ENCODE measurements around the gene ARHGAP45.

Gene ARHGAP45

DNA sequence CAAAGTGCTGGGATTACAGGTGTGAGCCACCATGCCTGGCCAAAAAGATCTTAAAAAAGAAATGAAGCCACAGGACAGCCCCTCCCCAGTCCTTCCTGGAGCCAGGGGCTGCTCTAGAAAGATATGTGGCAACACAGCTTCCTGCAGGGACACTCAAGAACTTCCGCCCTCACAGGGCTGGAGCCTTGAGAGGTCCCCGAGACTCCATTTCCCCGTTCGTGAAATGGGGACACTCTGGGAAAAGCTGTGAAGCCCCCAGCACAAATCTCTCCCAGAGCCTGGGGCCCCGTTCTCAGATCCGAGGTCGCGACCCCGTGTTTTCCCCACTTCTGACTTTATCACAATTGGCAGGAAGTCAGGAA is 34.4 kb downstream of the ARHGAP45 start:
- no peak for TF ChIP-seq SIN3A (IDR thresholded peaks at IDR 0.05; ENCODE audit: borderline replicate concordance, insufficient read depth, low read length)
- no peak for TF ChIP-seq POLR2AphosphoS5 (IDR thresholded peaks at IDR 0.05; ENCODE audit: low read depth, low read length)
- TF ChIP-seq FOXP2 (optimal IDR thresholded peaks at IDR 0.05; ENCODE audit: borderline replicate concordance, extremely low read depth, extremely low read length, insufficient read depth): no peak
- no peak for TF ChIP-seq TAF1 (IDR thresholded peaks at IDR 0.05; ENCODE audit: borderline replicate concordance, insufficient read depth, low read length)
- TF ChIP-seq, protein P1, sequence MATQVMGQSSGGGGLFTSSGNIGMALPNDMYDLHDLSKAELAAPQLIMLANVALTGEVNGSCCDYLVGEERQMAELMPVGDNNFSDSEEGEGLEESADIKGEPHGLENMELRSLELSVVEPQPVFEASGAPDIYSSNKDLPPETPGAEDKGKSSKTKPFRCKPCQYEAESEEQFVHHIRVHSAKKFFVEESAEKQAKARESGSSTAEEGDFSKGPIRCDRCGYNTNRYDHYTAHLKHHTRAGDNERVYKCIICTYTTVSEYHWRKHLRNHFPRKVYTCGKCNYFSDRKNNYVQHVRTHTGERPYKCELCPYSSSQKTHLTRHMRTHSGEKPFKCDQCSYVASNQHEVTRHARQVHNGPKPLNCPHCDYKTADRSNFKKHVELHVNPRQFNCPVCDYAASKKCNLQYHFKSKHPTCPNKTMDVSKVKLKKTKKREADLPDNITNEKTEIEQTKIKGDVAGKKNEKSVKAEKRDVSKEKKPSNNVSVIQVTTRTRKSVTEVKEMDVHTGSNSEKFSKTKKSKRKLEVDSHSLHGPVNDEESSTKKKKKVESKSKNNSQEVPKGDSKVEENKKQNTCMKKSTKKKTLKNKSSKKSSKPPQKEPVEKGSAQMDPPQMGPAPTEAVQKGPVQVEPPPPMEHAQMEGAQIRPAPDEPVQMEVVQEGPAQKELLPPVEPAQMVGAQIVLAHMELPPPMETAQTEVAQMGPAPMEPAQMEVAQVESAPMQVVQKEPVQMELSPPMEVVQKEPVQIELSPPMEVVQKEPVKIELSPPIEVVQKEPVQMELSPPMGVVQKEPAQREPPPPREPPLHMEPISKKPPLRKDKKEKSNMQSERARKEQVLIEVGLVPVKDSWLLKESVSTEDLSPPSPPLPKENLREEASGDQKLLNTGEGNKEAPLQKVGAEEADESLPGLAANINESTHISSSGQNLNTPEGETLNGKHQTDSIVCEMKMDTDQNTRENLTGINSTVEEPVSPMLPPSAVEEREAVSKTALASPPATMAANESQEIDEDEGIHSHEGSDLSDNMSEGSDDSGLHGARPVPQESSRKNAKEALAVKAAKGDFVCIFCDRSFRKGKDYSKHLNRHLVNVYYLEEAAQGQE (IDR thresholded peaks at IDR 0.05; ENCODE audit: insufficient read depth in 1 of 2, low read depth in 2 of 2, low read length in 2 of 2): no peak; a peak in 1 of 4 replicates

DNA sequence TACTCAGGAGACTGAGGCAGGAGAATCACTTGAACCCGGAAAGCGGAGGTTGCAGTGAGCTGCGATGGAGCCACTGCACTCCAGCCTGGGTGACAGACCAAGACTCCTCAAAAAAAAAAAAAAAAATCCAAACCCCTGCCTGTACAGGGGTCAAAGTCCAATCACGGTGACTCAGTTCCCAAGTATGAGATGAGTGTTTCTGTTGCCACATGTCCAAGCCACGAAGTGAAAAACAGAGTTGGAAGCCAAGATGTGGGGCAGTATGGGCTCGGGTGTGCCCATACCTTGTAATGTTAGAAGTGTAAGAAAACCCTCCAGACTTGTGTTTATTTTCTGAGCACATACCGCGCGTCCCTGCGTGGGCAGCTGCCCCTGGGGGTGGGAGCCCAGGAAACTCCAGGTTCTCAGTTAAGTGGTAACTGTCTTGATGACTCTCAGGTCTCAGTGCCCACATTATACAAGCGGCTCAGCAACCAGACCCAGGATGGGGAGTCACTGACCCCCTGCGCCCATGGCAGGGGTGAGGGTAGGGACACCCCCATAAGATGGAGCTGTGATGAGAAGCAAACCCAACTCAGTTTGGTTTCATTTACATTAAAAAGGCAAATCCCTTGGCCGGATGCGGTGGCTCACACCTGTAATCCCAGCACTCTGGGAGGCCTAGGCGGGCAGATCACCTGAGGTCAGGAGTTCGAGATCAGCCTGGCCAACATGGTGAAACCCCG is 35.6 kb downstream of the ARHGAP45 start:
- no peak for TF ChIP-seq SIN3A (IDR thresholded peaks at IDR 0.05; ENCODE audit: borderline replicate concordance, insufficient read depth, low read length)
- TF ChIP-seq, protein P1 (IDR thresholded peaks at IDR 0.05; ENCODE audit: insufficient read depth in 1 of 2, low read depth in 2 of 2, low read length in 2 of 2): no peak
- TF ChIP-seq POLR2AphosphoS5 (IDR thresholded peaks at IDR 0.05; ENCODE audit: low read depth, low read length): no peak
- TF ChIP-seq TAF1 (IDR thresholded peaks at IDR 0.05; ENCODE audit: borderline replicate concordance, insufficient read depth, low read length): no peak

DNA sequence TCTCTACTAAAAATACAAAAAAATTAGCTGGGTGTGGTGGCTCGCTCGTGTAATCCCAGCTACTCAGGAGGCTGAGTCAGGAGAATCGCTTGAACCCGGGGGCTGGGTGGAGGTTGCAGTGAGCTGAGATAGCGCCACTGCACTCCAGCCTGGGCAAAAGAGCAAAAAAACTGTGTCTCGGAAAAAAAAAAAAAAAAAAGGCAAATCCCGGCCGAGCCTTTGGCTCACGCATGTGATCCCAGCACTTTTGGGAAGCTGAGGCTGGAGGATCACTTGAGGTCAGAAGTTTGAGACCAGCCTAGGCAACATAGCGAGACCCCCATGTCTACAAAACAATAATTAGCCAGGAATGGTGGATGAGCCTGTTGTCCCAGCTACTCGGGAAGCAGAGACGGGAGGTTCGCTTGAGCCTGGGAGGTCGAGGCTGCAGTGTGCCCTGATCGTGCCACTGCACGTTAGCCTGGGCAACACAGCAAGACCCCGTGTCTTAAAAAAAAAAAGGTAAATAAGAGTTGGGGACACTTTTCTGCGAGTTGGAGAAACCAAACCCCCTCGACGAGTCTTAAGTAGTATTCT is 36.3 kb downstream of the ARHGAP45 start:
- TF ChIP-seq TAF1 (IDR thresholded peaks at IDR 0.05; ENCODE audit: borderline replicate concordance, insufficient read depth, low read length): no peak
- TF ChIP-seq POLR2AphosphoS5 (IDR thresholded peaks at IDR 0.05; ENCODE audit: low read depth, low read length): no peak
- TF ChIP-seq, protein P1 (IDR thresholded peaks at IDR 0.05; ENCODE audit: insufficient read depth in 1 of 2, low read depth in 2 of 2, low read length in 2 of 2): no peak
- no peak for TF ChIP-seq FOXP2 (optimal IDR thresholded peaks at IDR 0.05; ENCODE audit: borderline replicate concordance, extremely low read depth, extremely low read length, insufficient read depth)
- no peak for TF ChIP-seq SIN3A (IDR thresholded peaks at IDR 0.05; ENCODE audit: borderline replicate concordance, insufficient read depth, low read length)

DNA sequence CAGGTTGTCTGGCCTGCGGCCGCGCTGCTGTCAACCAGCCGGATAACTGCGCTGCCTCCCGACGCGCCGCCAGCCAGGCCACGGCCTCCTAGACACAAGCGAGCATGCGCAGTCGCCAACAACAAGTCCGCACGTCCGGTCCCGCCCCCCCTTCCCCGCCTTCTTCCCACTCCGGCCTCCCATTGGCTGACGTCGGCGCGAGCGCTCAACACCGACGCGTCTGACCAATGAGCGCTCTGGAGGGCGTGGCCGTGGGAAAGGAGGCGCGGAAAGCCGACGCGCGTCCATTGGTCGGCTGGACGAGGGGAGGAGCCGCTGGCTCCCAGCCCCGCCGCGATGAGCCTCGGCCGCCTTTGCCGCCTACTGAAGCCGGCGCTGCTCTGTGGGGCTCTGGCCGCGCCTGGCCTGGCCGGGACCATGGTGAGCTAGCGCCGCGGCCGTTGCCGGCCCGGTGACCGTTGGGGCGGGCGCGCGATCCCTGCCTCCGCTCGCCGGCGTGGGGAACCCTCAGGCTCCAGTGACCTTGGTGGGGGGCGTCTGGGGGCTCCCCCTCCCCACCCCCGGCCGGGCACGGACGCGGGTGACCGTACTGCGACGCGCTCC is 36.8 kb downstream of the ARHGAP45 start, which contains the start of gene GPX4:
TSS of gene GPX4 (plus strand) at position 287 of the 603 bp plus-strand sequence. CDS start at position 337, 50 bp downstream.
- TF ChIP-seq, protein P1 (IDR thresholded peaks at IDR 0.05; ENCODE audit: insufficient read depth in 1 of 2, low read depth in 2 of 2, low read length in 2 of 2): no peak
- peak; percentile 71 for TF ChIP-seq FOXP2 (optimal IDR thresholded peaks at IDR 0.05; ENCODE audit: borderline replicate concordance, extremely low read depth, extremely low read length, insufficient read depth)
- peak; percentile 95 for TF ChIP-seq POLR2AphosphoS5 (IDR thresholded peaks at IDR 0.05; ENCODE audit: low read depth, low read length)
- peak; percentile 63; the same call in 1 of the 2 replicates for TF ChIP-seq SIN3A (IDR thresholded peaks at IDR 0.05; ENCODE audit: borderline replicate concordance, insufficient read depth, low read length)
- TF ChIP-seq TAF1 (IDR thresholded peaks at IDR 0.05; ENCODE audit: borderline replicate concordance, insufficient read depth, low read length): peak; percentile 97
